Measurements from ENCODE around the gene EVL.

Gene EVL

DNA sequence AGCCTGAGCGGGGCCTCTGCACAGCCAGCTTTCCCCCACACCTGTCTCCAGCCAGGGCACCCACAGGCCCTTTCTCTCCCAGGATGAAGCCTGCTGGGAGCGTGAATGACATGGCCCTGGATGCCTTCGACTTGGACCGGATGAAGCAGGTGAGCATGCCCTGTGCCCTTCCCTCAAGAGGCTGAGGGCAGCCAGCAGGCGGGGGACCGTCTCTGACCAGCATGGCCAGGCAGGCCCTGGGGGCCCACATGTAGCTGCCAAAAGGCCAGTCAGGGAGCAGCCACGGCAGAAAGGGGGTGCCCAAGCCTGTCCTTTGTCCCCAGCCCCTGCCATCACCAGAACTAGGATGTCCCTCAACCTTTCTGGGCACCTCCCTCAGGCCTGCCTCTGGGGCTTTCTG, 75.9 kb downstream of the EVL start:
- no peak for DNase-seq (ENCODE audit: low read depth)
- H3K4me3 ChIP-seq (ENCODE audit: control insufficient read depth, low read depth, low read length): no peak overlapping the region
- TF ChIP-seq, protein P1, sequence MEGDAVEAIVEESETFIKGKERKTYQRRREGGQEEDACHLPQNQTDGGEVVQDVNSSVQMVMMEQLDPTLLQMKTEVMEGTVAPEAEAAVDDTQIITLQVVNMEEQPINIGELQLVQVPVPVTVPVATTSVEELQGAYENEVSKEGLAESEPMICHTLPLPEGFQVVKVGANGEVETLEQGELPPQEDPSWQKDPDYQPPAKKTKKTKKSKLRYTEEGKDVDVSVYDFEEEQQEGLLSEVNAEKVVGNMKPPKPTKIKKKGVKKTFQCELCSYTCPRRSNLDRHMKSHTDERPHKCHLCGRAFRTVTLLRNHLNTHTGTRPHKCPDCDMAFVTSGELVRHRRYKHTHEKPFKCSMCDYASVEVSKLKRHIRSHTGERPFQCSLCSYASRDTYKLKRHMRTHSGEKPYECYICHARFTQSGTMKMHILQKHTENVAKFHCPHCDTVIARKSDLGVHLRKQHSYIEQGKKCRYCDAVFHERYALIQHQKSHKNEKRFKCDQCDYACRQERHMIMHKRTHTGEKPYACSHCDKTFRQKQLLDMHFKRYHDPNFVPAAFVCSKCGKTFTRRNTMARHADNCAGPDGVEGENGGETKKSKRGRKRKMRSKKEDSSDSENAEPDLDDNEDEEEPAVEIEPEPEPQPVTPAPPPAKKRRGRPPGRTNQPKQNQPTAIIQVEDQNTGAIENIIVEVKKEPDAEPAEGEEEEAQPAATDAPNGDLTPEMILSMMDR (conservative IDR thresholded peaks at IDR 0.05; ENCODE audit: control insufficient read depth, insufficient read depth, low read depth, low read length): no peak

DNA sequence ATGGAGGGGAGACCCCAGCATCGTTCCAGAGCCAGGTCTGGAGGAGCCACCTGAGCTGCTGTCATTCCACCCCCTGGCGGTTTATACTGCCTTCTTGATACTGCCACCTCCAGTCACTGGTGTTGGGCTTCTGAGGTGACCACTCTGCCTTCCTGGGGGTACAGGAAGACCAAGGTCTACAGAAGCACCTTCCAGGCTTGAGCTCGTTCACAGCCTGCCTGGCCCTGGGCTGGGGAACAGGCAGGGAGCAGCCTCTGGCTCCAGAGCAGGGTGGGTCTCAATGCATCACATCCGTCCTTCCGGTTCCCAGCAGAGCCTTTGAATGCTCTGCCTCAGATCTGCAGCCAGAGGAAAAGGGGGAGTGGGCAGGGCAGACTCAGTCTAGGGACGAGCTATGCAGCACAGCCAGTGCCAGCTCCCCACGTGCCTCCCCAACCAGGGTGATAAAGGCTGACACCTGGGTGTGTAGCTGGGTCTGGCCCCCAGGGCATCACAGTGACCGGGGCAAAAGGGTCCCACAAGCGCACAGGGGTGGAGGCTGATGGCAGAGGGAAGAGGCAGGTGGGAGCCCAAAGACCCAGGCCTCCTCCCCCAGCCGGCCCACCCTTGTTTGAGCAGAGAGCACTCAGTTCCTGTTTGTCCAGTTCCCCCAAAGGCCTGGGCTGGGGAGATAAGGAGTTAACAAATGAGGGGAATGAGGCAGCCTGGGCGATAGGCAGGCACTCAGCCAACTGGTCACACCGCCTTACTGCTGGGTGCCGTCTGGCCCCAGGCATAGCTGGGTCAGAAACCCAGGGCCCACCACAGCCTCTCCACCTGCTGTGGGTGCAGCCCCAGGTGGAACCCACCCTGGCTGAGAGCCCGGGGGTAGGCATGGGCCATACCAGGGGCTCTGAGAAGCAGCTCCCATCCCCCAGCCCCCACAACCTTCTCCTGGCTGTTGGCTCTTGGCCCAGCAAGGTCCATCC, 77.1 kb downstream of the EVL start:
- no peak overlapping the region for H3K4me3 ChIP-seq (ENCODE audit: control insufficient read depth, low read depth, low read length)
- no peak for DNase-seq (ENCODE audit: low read depth)
- TF ChIP-seq, protein P1 (conservative IDR thresholded peaks at IDR 0.05; ENCODE audit: control insufficient read depth, insufficient read depth, low read depth, low read length): no peak

DNA sequence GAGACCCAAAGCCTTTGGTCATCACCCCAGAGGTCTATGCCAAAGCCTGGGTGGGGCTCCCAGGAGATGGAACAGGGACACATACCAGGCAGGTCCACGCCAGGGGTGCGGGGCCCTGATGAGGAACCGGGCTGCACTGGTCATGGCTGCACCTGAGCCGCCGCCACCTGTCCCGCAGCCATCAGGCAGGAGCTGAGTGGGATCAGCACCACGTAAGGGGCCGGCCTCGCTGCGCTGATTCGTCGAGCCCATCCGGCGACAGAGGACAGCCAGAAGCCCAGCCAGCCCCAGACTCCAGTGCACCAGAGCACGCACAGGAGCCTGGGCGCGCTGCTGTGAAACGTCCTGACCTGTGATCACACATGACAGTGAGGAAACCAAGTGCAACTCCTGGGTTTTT, 78.3 kb downstream of the EVL start:
- TF ChIP-seq, protein P1 (conservative IDR thresholded peaks at IDR 0.05; ENCODE audit: control insufficient read depth, insufficient read depth, low read depth, low read length): no peak
- H3K4me3 ChIP-seq (ENCODE audit: control insufficient read depth, low read depth, low read length): no peak overlapping the region
- DNase-seq (ENCODE audit: low read depth): no peak

DNA sequence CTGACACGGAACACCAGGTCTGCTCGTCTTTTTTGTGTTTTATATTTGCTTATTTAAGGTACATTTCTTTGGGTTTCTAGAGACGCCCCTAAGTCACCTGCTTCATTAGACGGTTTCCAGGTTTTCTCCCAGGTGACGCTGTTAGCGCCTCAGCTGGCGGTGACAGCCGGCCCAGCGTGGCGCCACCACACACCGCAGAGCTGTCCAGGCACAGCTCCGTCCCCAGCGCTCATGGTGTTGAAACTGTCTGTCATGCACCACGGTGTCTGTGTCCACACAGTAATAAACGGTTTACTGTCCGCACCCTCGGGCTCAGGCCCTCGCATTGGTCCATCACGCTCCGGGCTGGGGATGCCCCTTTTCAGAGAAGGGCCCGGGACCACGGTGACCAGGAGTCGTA, 78.7 kb downstream of the EVL start:
- no peak for DNase-seq (ENCODE audit: low read depth)

DNA sequence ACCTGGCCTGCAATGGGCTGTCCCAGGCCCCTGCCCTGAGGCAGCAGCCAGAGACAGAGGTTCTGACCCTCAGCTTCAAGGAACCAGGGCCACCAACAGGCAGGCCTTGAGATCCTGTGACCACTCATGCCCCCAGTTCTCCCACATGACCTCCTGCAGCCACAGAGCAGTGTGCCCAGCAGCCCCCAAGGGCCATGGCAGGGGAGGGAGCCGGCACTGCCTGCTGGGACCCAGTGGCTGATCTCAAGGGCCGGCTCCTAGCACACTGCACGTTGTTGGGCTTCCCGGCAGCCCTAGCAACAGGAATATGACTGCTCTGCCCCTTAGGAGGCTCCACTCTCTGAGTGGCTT, 79.4 kb downstream of the EVL start:
- H3K4me3 ChIP-seq (ENCODE audit: control insufficient read depth, low read depth, low read length): no peak overlapping the region
- no peak for DNase-seq (ENCODE audit: low read depth)
- TF ChIP-seq, protein P1 (conservative IDR thresholded peaks at IDR 0.05; ENCODE audit: control insufficient read depth, insufficient read depth, low read depth, low read length): no peak

More for the DNA sequence above, 78.7 kb downstream of the EVL start:
- H3K4me3 ChIP-seq (ENCODE audit: control insufficient read depth, low read depth, low read length): no peak overlapping the region
- TF ChIP-seq, protein P1 (conservative IDR thresholded peaks at IDR 0.05; ENCODE audit: control insufficient read depth, insufficient read depth, low read depth, low read length): no peak

DNA sequence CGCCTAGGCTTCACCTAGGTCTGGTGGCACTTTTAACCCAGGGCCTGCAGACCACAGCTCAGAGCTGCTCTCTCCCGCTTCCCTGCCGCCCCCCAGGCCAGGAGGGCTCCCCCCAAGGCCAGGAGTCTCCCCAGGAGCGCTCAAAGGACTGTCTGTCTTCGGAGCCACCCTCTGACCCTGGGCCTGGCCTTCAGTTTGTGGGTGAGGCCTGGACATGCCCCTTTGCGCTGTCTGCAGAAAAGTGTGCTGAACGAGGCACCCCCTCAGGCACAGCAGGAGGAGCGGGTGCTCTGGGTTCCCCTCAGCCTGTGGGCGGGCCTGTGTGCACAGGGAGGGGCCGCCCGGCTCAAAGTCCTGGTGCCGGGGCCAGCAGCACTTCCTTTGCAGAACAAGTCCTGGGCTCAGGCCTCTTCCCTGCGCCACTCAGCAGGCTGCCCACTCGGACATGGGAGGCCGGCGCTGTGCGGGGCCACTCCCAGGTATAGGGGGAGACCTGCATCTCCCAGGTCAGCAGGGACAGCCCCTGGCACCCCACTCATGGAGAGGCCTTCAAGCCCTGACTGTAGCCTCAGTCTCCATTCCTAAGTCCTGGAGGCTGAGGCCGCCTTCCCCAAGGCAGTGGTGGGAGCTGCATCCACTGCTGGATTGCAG, 79.9 kb downstream of the EVL start:
- DNase-seq (ENCODE audit: low read depth): no peak
- TF ChIP-seq, protein P1 (conservative IDR thresholded peaks at IDR 0.05; ENCODE audit: control insufficient read depth, insufficient read depth, low read depth, low read length): no peak
- no peak overlapping the region for H3K4me3 ChIP-seq (ENCODE audit: control insufficient read depth, low read depth, low read length)

Data from fibroblast of mammary gland (primary cell).